Astrocyte (in vitro differentiated cells and primary cell): ENCODE results near the gene GNG12.

Source experiments
- CTCF ChIP-seq: IDR thresholded peaks from 2 replicates; pipeline ENCODE4 v1.5.1; 2011; ENCODE audit warnings: low read depth, mild to moderate bottlenecking, inconsistent platforms, low read length, moderate library complexity; ENCODE audit not compliant: insufficient read depth
- EZH2 ChIP-seq: IDR thresholded peaks from 2 replicates; pipeline ENCODE4 v1.6.1; 2012; ENCODE audit warnings: mild to moderate bottlenecking, low read length, inconsistent platforms; ENCODE audit not compliant: insufficient read depth

GRCh38 chr1:67677408-67677807 is 155.9 kb downstream of the GNG12 start:
- TF ChIP-seq CTCF (no peak), EZH2 (no peak)
